ENCODE results near the gene TMEM170B.
A peak's percentile ranks its signal among the peaks of the same experiment; 100 is the strongest.

- TF ChIP-seq EZH2 (IDR thresholded peaks at IDR 0.05; ENCODE audit: low read depth, low read length, severe bottlenecking) (no peak), RAD21 (IDR thresholded peaks at IDR 0.05 in 1 of 2, conservative IDR thresholded peaks at IDR 0.05 in 1 of 2; ENCODE audit: low read depth in 2 of 2, low read length in 2 of 2) (peak; percentile 4 to 28; a peak in 2 of 4 replicates), ZNF274 (IDR thresholded peaks at IDR 0.05; ENCODE audit: borderline replicate concordance, extremely low read depth, low read length) (no peak), TAF1 (IDR thresholded peaks at IDR 0.05; ENCODE audit: low read depth, low read length) (no peak), EP300 (IDR thresholded peaks at IDR 0.05; ENCODE audit: borderline replicate concordance in 1 of 2, low read depth in 2 of 2, low read length in 2 of 2) (no peak), POLR2AphosphoS5 (IDR thresholded peaks at IDR 0.05; ENCODE audit: low read depth, low read length) (no peak), CHD1 (IDR thresholded peaks at IDR 0.05; ENCODE audit: low read depth, low read length) (no peak), TCF12 (IDR thresholded peaks at IDR 0.05; ENCODE audit: low read depth, low read length) (no peak), MAX (IDR thresholded peaks at IDR 0.05) (no peak), SUZ12 (IDR thresholded peaks at IDR 0.05; ENCODE audit: low read length) (no peak)
- TF ChIP-seq, protein P1, sequence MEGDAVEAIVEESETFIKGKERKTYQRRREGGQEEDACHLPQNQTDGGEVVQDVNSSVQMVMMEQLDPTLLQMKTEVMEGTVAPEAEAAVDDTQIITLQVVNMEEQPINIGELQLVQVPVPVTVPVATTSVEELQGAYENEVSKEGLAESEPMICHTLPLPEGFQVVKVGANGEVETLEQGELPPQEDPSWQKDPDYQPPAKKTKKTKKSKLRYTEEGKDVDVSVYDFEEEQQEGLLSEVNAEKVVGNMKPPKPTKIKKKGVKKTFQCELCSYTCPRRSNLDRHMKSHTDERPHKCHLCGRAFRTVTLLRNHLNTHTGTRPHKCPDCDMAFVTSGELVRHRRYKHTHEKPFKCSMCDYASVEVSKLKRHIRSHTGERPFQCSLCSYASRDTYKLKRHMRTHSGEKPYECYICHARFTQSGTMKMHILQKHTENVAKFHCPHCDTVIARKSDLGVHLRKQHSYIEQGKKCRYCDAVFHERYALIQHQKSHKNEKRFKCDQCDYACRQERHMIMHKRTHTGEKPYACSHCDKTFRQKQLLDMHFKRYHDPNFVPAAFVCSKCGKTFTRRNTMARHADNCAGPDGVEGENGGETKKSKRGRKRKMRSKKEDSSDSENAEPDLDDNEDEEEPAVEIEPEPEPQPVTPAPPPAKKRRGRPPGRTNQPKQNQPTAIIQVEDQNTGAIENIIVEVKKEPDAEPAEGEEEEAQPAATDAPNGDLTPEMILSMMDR (IDR thresholded peaks at IDR 0.05; ENCODE audit: control extremely low read depth in 1 of 3, insufficient read depth in 1 of 3, low read depth in 1 of 3, low read length in 3 of 3): peak; percentile 19 to 33 (median 28)
Measured at GRCh38 chr6:11556309-11556708, 18.8 kb downstream of the TMEM170B start.
